ENCODE results near the gene SLC22A16.

Gene SLC22A16

DNA sequence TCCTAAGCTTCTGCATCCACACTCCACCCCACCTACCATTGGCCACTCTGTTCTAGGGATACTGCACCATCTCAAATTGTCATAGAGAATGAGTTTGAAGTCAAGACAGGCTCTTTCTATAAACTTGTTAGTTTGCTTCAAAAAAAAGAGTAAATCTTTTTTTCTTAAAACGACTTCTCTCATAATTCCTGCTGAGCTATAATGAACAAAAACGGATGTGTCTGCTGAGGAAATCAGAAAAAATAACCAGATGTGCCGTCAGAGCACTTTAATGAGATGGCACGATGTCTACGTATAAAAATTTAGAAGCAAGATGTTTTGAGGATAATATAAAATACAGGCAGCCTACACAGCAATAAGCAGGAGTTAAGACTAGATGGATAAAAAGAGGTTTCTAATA, 37.1 kb downstream of the SLC22A16 start:
- no peak for DNase-seq (ENCODE audit: low read depth, low spot score)
- TF ChIP-seq, protein P1, sequence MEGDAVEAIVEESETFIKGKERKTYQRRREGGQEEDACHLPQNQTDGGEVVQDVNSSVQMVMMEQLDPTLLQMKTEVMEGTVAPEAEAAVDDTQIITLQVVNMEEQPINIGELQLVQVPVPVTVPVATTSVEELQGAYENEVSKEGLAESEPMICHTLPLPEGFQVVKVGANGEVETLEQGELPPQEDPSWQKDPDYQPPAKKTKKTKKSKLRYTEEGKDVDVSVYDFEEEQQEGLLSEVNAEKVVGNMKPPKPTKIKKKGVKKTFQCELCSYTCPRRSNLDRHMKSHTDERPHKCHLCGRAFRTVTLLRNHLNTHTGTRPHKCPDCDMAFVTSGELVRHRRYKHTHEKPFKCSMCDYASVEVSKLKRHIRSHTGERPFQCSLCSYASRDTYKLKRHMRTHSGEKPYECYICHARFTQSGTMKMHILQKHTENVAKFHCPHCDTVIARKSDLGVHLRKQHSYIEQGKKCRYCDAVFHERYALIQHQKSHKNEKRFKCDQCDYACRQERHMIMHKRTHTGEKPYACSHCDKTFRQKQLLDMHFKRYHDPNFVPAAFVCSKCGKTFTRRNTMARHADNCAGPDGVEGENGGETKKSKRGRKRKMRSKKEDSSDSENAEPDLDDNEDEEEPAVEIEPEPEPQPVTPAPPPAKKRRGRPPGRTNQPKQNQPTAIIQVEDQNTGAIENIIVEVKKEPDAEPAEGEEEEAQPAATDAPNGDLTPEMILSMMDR (IDR thresholded peaks at IDR 0.05; ENCODE audit: low read depth, low read length), result no peak
- H3K4me3 ChIP-seq (ENCODE audit: low read depth, low read length), result no peak overlapping the region
- in situ Hi-C loops (cut with HindIII; ENCODE audit: low sequenced_read_pairs), result no loop called here

DNA sequence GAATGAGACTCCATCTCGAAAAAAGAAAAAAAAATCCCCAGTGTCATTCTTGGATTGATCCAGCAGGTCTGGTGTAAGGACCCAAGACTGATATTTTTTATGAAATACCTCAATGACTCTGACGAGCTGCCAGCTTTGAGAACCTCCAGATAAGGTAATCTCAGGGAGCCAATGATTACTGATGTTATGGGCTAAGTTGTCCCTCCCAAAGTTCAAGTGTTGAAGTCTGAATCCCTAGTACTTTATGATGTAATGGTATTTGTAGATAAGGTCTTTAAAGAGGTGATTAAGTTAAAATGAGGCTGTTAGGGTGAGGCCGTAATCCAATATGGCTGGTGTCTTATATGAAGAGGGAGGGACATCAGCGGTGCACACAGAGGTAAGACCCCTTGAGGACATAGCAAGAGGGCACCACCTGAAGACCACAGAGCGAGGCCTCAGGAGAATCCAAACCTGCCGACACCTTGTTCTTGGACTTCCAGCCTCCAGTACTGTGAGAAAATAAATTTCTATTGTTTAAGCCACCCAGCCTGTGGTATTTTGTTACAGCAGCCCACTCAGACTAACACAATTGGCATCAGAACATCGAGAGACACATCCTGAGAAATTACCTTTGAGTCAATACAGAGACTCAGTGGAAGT, 41.3 kb downstream of the SLC22A16 start:
- in situ Hi-C loops (cut with HindIII; ENCODE audit: low sequenced_read_pairs), result no loop called here

DNA sequence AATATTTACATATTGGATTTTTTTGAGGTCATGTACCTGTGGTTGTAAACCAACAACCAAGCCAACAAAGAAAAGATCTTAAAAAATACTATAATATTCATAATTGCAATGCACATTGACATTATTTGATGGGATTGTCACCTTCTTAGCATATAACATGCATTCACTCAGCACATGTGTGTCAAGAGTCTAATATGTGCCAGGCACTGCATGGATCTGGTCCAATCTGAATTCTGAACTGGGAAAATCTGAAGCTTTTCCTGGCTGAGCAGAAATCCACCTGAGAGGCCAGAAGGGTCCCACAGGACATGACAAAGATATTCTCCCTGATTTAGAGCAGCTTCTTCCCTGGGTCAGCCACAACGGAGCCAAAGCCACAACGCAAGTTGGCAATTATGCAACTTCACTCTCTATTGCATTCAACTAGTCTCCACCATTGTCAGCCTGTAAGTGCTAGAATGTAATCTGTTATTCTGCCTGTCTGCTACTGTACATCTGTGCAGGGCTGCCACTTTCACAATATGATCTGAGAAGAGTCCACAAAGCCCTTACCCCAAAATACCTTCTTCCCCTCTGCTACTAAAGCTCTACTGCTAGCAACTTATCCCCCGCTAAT, 44.0 kb downstream of the SLC22A16 start:
- in situ Hi-C loops (cut with HindIII; ENCODE audit: low sequenced_read_pairs), result no loop called here

More for the DNA sequence above, 41.3 kb downstream of the SLC22A16 start:
- no peak overlapping the region for H3K4me3 ChIP-seq (ENCODE audit: low read depth, low read length)
- TF ChIP-seq, protein P1 (IDR thresholded peaks at IDR 0.05; ENCODE audit: low read depth, low read length), result no peak
- DNase-seq (ENCODE audit: low read depth, low spot score), result no peak

DNA sequence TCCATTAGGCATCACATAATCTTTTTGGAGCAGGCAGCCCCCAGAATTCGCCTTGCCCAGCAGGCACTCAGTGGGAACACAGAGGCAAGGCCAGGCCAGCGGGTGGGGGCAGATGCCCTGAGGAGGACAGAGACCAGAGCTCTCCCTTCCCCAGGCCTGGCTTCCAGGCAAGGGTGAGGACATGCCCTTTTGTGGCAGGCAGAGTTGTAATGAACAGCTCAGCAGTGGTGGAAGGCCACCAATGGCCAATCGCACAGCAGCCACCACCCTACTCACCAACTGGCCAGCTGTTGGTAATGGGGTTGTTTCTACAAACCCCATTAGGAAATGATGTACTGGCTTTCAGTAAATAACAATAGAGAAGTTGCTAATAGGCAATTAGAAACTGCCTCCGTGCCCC, 45.7 kb downstream of the SLC22A16 start:
- in situ Hi-C loops (cut with HindIII; ENCODE audit: low sequenced_read_pairs), result no loop called here
- no peak overlapping the region for H3K4me3 ChIP-seq (ENCODE audit: low read depth, low read length)
- TF ChIP-seq, protein P1 (IDR thresholded peaks at IDR 0.05; ENCODE audit: low read depth, low read length), result no peak
- no peak for DNase-seq (ENCODE audit: low read depth, low spot score)

More for the DNA sequence above, 44.0 kb downstream of the SLC22A16 start:
- H3K4me3 ChIP-seq (ENCODE audit: low read depth, low read length), result no peak overlapping the region
- TF ChIP-seq, protein P1 (IDR thresholded peaks at IDR 0.05; ENCODE audit: low read depth, low read length), result no peak
- DNase-seq (ENCODE audit: low read depth, low spot score), result no peak

DNA sequence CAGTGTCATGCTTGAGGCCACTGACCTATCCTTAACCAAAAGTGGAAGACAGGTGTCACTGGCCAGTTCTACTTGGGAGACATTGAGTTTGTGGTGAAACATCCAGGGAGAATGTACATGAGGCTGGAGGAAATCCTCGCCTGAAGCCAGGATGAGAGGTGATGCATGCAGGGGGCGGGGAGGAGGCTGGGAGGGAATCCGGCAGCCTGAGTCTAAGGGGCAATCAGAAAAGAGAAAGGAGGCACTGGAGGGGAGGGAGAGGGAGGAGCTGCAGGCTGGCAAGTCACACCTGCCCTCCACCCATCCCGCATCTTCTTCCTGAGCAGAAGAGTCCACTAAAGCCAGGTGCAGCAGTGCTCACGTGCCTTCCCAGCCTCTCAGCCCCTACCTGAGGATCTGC, 46.2 kb downstream of the SLC22A16 start:
- TF ChIP-seq, protein P1 (IDR thresholded peaks at IDR 0.05; ENCODE audit: low read depth, low read length), result no peak
- H3K4me3 ChIP-seq (ENCODE audit: low read depth, low read length), result no peak overlapping the region
- in situ Hi-C loops (cut with HindIII; ENCODE audit: low sequenced_read_pairs), result no loop called here
- no peak for DNase-seq (ENCODE audit: low read depth, low spot score)

DNA sequence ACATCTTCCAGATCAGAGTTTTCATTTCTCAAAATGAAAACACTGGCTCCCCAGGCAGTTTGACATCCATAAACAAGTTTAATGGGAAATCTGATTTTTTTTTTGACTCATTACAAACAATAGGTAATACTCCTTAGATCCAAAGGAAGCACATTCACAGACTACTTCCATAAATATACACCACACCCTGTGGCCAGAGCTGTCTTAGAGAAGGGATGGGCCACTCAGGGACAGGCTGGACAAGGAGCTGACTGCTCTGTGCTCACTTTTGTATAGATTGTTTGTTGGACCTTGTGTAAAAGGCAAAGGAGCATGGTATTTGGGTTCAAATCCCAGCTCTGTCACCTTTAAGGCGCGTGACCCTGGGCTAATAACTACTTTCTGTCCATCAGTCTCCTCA, 48.3 kb downstream of the SLC22A16 start:
- no peak for DNase-seq (ENCODE audit: low read depth, low spot score)
- in situ Hi-C loops (cut with HindIII; ENCODE audit: low sequenced_read_pairs), result no loop called here
- TF ChIP-seq, protein P1 (IDR thresholded peaks at IDR 0.05; ENCODE audit: low read depth, low read length), result no peak
- no peak overlapping the region for H3K4me3 ChIP-seq (ENCODE audit: low read depth, low read length)
